ENCODE measurements around the gene TARS3.

TARS3 gene

GRCh38 chr15:101664303-101664913 is 59.9 kb downstream of the TARS3 start:
- TF ChIP-seq CTCF (IDR thresholded peaks at IDR 0.05; ENCODE audit: insufficient read depth, low read length) (peak; percentile 9), SPI1 (IDR thresholded peaks at IDR 0.05; ENCODE audit: borderline replicate concordance, low read depth) (no peak), REST (IDR thresholded peaks at IDR 0.05; ENCODE audit: insufficient replicate concordance, low read depth) (no peak)
- Histone ChIP-seq H3K27ac (replicated peaks) (no peak overlapping the region), H3K27me3 (ENCODE audit: insufficient read depth, poor library complexity, severe bottlenecking) (no peaks in the 10 kb centered on the region), H3K4me3 (replicated peaks; ENCODE audit: insufficient read depth, low read length) (no peak overlapping the region)
- no peak for DNase-seq (ENCODE audit: low read depth in 1 of 2, low spot score in 1 of 2)

GRCh38 chr15:101662203-101662602 is 62.1 kb downstream of the TARS3 start:
- Histone ChIP-seq H3K4me3 (replicated peaks; ENCODE audit: insufficient read depth, low read length) (no peak overlapping the region), H3K27ac (replicated peaks) (no peak overlapping the region), H3K27me3 (ENCODE audit: insufficient read depth, poor library complexity, severe bottlenecking) (no peaks in the 10 kb centered on the region)
- TF ChIP-seq REST (IDR thresholded peaks at IDR 0.05; ENCODE audit: insufficient replicate concordance, low read depth) (no peak), SPI1 (IDR thresholded peaks at IDR 0.05; ENCODE audit: borderline replicate concordance, low read depth) (no peak), CTCF (IDR thresholded peaks at IDR 0.05; ENCODE audit: insufficient read depth, low read length) (no peak), GABPA (IDR thresholded peaks at IDR 0.05; ENCODE audit: low read depth) (no peak), POLR2AphosphoS5 (IDR thresholded peaks at IDR 0.05; ENCODE audit: low read depth) (no peak)
- DNase-seq (ENCODE audit: low read depth in 1 of 2, low spot score in 1 of 2) = no peak

- H3K27ac ChIP-seq (replicated peaks) = no peak overlapping the region
Measured at GRCh38 chr15:101660005-101660404, 64.3 kb downstream of the TARS3 start.

More at GRCh38 chr15:101660005-101660404, 64.3 kb downstream of the TARS3 start:
- Histone ChIP-seq H3K27me3 (ENCODE audit: insufficient read depth, poor library complexity, severe bottlenecking) (no peaks in the 10 kb centered on the region), H3K4me3 (replicated peaks; ENCODE audit: insufficient read depth, low read length) (no peak overlapping the region)
- TF ChIP-seq POLR2AphosphoS5 (IDR thresholded peaks at IDR 0.05; ENCODE audit: low read depth) (no peak), SPI1 (IDR thresholded peaks at IDR 0.05; ENCODE audit: borderline replicate concordance, low read depth) (no peak), CTCF (IDR thresholded peaks at IDR 0.05; ENCODE audit: insufficient read depth, low read length) (no peak), GABPA (IDR thresholded peaks at IDR 0.05; ENCODE audit: low read depth) (no peak), REST (IDR thresholded peaks at IDR 0.05; ENCODE audit: insufficient replicate concordance, low read depth) (no peak)
- no peak for DNase-seq (ENCODE audit: low read depth in 1 of 2, low spot score in 1 of 2)

Measured in HL-60 (cell line).